ENCODE results near the gene ZC3H18.
A peak's percentile ranks its signal among the peaks of the same experiment; 100 is the strongest.
"Not testable (repeated sequence)": the region's sequence is repeated elsewhere in the genome, so short reads cannot be mapped to it uniquely, and the experiment has no call there.

Gene ZC3H18

DNA sequence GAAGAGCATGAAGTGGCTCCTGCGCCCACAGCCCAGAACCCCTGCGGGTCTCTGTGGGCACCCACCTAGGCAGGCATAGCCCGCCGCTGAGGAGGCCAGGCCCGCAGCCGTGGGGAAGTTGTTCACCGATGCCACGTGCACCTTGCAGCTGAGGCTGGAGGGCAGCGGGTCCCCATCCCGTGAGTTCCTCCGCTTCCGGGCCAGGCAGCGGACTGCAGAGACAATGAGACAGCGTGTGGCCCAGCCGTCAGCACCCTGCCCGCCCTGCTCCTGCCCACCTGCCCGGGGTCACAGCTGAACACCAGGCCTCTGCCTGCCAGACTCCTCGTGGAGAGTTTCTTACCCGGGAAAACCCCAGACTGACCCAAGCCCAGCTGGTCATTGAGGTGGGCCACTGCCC is 87.2 kb downstream of the ZC3H18 start:
- no peak for DNase-seq

- no peak for DNase-seq
Measured at GRCh38 chr16:88658714-88659113, 88.5 kb downstream of the ZC3H18 start.

DNA sequence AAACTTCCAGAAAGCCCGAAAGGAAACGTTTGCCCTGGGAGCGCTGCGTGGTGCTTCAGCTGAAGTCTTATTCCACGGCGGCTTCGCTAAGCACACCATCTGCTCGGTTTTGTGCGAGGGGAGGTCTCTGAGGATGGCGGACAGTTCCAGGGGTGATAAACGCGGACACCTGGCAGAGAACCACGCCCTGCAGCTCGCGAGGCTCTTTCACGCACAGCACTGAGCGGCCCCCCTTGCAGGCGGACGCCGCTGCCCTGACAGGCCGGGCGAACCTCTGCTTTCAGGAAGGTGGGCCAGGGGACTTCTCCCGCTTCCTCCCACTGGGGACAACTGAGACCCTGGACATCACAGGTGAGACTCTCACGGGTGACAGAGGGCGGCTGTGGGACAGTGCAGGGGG is 89.0 kb downstream of the ZC3H18 start:
- DNase-seq: no peak

DNA sequence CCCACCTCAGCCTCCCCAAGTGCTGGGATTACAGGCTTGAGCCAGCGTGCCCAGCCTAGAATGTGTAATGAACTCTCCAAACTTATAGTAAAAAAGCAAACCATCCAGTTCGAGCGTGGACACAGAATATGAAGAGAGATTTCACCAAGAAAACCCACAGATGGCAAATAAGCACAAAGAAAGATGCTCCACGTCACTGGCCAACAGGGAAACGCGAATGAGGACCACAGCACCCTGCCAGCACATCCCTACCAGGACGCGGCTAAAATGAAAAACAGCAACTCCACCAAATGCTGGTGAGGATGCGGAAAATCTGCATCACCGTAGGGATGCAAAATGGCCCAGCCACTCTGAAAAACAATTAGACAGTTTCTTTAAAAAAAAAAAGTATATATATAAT is 91.3 kb downstream of the ZC3H18 start:
- DNase-seq: no peak

GRCh38 chr16:88662222-88662842 is 92.1 kb downstream of the ZC3H18 start:
- DNase-seq: no peak

DNA sequence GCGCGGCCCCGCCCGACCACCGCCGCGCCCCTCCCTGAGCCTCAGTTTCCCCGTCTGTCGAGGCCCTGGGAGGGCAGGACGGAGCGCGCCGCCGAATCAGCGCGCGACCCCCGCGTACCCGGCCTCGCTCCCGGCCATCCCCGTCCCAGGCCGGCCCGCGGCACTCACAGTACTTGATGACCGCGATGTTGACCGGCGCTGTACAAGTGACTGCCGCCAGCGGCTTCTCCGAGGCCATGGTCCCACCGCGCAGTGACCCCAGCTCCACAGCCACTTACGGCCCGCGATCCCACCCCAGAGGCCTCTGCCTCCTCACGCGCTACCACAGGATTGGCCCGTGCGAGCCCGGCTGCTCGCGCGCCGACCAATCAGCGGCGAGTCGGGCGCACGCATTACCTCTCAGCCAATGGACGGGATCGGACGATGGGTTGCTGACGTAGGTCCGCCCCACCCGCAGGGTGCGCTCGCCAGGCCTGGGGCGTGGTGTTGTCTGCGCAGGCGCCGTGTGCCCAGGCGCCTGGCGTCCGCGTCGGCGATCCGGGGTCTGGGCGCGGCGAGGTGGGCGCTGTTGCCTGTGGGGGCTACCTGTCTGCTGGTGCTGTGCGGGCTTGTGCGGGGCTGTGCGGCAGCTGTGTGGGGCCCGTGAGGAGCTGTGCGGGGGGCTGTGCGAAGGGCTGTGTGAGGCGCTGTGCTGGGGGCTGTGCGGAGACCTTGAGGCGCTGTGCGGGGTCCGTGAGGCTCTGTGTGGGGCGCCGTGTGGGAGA is 92.8 kb downstream of the ZC3H18 start, which contains the start of gene MVD:
Gene MVD, minus strand, starts transcription at position 249 of the 764 bp plus-strand sequence. Its CDS starts 11 bp downstream, at position 238.
- DNase-seq: peak; percentile 90

GRCh38 chr16:88665148-88665547 is 94.9 kb downstream of the ZC3H18 start:
- no peak for DNase-seq

GRCh38 chr16:88665570-88665969 is 95.4 kb downstream of the ZC3H18 start:
- DNase-seq: no peak

GRCh38 chr16:88667461-88667860 is 97.3 kb downstream of the ZC3H18 start:
- no peak for DNase-seq

DNA sequence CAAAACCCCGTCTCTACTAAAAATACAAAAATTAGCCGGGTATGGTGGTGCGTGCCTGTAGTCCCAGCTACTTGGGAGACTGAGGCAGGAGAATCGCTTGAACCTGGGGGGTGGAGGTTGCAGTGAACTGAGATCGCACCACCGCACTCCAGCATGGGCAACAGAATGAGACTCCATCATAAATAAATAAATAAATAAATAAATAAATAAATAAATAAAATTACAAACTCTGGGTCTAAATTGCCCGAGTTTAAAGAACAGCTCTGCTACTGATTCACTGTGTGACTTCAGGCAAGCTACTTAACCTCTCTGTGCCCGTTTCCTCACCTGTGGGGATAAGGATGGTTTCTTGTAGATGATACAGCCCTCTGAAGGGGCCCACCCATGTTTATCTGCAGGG is 99.3 kb downstream of the ZC3H18 start:
- not testable (repeated sequence) for DNase-seq

DNA sequence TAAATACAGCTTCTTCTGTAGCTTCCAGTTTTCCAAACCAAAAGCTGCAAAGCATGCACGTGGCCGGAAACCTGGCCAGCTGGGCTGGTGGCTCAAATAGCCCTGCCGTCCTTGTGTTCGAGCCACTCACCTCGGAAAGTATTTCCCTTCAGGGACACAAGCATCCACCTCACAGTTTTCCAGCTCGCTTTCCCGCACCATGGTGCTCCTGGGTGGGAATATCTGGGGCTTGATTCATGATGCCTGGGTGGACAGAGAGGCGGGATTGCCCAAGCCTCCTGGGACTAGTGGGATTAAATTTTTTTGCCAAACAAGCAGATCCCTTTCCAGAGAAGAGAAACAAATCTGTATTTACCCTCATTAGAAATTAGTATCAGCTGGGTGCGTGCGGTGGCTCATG is 99.8 kb downstream of the ZC3H18 start:
- DNase-seq: no peak

GRCh38 chr16:88671806-88672205 is 101.6 kb downstream of the ZC3H18 start:
- DNase-seq: no peak

DNA sequence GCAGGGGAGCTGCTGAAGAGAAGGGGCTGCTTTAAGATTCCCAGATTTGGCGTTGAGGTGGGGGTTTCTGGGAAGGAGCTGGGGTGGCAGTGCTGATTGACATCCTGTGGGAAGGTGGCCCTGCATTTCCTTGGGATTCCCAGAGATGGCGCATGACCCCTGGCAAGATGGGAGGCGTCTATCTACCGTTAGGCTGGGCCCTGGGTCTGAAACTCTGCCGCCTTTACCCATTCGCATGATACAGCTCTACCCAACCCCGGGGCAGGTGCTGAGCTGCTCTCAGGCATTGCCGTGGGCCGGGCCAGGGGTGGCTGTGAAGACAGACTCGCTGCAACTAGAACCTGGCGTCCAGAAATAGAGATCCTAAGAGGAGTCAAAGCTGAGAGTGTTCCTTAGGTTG is 102.6 kb downstream of the ZC3H18 start:
- no peak for DNase-seq

- DNase-seq: no peak
Measured at GRCh38 chr16:88673716-88674379, 103.6 kb downstream of the ZC3H18 start.

DNA sequence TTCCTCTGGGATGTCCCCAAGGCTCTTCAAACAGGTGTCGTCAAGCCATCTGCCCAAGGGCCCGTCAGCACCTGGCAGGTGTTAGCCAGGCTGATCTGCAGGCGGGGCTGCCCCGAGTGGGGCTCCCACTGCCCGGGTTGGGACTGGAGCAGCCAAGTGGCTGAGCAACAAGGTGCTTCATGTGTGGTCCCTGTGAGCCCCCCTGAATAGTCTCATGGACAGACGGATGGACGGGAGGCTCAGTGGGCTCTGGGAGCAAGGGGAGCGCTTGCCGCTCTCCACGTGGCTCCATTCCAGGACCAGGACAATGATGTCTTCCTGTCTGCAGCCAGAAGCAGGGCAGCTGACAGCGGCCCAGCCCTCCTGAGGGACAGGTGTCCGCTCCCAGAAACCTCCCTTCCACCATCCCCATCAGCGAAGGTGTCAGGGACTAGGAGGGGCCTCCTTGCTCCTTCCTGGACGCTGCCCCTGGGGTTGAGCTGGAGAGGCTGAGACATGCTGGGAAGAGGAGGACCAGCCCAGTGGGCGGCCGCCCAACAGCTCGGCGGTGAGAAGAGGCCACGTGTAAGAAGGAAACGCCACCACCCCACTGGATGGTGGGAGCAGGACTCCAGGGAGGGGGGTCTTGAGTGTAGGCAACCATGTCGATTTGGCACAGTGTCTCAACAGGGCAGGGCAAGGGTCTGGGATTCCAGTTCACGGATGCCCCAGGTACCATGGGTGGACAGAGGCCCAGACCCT is 106.5 kb downstream of the ZC3H18 start:
- no peak for DNase-seq

DNA sequence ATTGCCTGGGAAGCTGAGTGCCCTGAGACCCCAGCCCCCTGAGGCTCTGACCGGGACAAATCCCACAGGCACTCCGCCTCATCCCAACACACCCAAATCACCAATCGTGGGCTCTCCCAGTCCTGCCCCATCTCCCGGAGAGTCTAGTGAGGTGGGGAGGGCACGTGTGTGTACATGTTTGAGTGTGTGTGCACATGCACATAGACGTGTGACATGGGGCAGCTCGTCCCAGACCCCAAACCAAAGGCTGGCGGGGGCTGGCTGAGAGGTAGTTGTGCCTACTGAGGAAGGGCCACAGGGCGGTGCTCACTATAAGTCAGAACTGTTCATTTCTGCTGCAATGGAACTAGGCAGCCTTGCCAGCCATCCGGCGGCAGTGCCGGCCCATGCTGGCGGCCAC is 107.5 kb downstream of the ZC3H18 start:
- no peak for DNase-seq

DNA sequence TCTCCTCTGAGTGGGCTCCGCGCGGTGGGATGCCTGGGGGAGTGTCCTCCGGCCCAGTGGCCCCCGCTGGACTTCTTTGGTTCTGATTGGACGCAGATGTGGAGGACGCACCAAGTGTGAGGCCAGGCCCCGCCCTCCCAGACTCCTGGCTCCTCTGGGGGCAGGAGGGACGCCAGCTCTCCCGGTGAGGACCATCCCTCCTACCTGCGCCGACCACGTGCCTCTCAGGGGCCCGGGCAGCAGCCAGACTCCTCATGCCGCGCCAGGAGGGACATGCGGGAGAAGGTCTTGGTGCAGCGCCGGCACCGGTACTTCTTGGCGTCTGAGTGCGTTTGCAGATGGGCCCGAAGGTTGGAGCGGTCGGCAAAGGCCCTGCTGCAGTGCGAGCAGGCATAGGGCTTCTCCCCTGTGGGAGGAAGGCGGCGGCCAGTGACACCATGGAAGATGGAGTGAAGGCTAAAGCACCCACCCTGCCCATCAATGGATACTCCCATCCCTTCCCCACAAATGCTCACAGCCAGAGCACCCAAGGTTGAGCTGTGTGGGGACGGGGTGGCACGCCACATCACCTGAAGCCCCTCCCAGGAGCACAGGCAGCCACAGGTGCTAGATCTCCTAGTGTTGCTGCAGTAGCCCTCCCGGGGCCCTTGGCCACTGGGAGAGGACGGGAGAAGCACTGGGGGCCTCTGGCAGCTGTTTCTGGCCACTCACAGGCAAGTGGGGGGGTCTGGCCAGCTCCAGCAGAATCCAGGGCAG is 108.2 kb downstream of the ZC3H18 start:
- no peak for DNase-seq

DNA sequence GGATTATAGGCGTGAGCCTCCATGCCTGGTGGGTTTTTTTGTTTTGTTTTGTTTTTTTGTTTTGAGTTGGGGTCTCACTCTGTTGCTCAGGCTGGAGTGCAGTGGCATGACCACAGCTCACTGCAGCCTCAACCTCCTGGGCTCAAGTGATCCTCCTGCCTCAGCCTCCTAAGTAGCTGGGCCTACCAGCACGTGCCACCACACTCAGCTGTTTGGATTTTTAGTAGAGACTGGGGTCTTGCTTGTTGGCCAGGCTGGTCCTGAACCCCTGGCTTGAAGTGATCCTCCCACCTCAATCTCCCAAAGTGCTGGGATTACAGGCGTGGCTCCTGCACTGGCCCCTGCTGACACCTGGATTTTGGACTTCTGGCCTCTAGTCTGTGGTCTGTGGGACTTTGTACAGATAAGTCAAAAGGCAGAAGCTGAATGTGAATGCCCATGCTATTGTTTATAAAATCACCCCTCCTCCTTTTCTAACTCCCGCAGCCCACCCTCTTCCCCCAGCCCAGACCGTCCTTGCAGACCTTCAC is 110.4 kb downstream of the ZC3H18 start:
- no peak for DNase-seq

- DNase-seq: no peak
Measured at GRCh38 chr16:88681084-88681680, 111.0 kb downstream of the ZC3H18 start.
